ENCODE measurements around the gene NKX2-2.
"Not testable (repeated sequence)": the region's sequence is repeated elsewhere in the genome, so short reads cannot be mapped to it uniquely, and the experiment has no call there.

NKX2-2 gene

GRCh38 chr20:21508230-21509078, 5.4 kb downstream of the NKX2-2 start:
- peak; percentile 79 to 90 for DNase-seq

- peak; percentile 36 to 39 for DNase-seq
These were observed 6.2 kb downstream of the NKX2-2 start for GRCh38 chr20:21507400-21508229.

- peak; percentile 32 to 66 for DNase-seq
These were observed 7.9 kb downstream of the NKX2-2 start for GRCh38 chr20:21505810-21506530.

- DNase-seq = peak; percentile 9 to 50
These were observed 8.6 kb downstream of the NKX2-2 start for GRCh38 chr20:21505161-21505809.

- DNase-seq = no peak
These were observed 9.5 kb downstream of the NKX2-2 start for GRCh38 chr20:21504323-21504722.

GRCh38 chr20:21503345-21503744, 10.5 kb downstream of the NKX2-2 start:
- DNase-seq = peak; percentile 8 to 24

- no peak for DNase-seq
These were observed 12.7 kb downstream of the NKX2-2 start for GRCh38 chr20:21501184-21501583.

- DNase-seq = no peak
These were observed 13.3 kb downstream of the NKX2-2 start for GRCh38 chr20:21500599-21500998.

- DNase-seq = no peak
These were observed 14.2 kb downstream of the NKX2-2 start for GRCh38 chr20:21499641-21500040.

GRCh38 chr20:21498635-21499034, 15.2 kb downstream of the NKX2-2 start:
- DNase-seq = no peak

- DNase-seq = no peak
These were observed 15.7 kb downstream of the NKX2-2 start for GRCh38 chr20:21498195-21498594.

GRCh38 chr20:21496452-21496851, 17.4 kb downstream of the NKX2-2 start:
- DNase-seq = no peak

GRCh38 chr20:21493049-21493448, 20.8 kb downstream of the NKX2-2 start:
- no peak for DNase-seq

- no peak for DNase-seq
These were observed 23.8 kb downstream of the NKX2-2 start for GRCh38 chr20:21490105-21490504.

GRCh38 chr20:21480144-21480543, 33.7 kb downstream of the NKX2-2 start:
- not testable (repeated sequence) for DNase-seq

- no peak for DNase-seq
These were observed 48.1 kb downstream of the NKX2-2 start for GRCh38 chr20:21465799-21466198.

- no peak for DNase-seq
These were observed 48.9 kb downstream of the NKX2-2 start for GRCh38 chr20:21464916-21465315.

All from hippocampal formation (tissue), 2 donors.